Measurements from ENCODE around the gene ROCK2.

DNA sequence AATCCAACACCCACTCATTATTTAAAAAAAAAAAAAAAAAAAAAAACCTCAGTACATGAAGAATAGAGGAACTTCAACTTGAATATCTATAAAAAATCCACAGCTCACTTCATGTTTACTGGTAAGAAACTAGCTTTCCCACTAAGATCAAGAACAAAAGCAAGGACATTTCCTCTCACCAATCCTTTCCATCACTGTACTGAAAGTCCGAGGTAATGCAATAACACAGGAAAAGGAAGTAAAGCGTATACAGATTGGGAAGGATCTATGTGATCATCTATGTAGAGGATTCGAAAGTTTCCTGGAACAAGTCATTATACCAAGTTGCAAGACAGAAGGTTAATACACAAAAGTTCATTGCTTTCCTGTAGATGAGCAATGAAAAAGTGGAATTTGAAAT lies 63.2 kb downstream of the ROCK2 start:
- TF ChIP-seq, protein P1, sequence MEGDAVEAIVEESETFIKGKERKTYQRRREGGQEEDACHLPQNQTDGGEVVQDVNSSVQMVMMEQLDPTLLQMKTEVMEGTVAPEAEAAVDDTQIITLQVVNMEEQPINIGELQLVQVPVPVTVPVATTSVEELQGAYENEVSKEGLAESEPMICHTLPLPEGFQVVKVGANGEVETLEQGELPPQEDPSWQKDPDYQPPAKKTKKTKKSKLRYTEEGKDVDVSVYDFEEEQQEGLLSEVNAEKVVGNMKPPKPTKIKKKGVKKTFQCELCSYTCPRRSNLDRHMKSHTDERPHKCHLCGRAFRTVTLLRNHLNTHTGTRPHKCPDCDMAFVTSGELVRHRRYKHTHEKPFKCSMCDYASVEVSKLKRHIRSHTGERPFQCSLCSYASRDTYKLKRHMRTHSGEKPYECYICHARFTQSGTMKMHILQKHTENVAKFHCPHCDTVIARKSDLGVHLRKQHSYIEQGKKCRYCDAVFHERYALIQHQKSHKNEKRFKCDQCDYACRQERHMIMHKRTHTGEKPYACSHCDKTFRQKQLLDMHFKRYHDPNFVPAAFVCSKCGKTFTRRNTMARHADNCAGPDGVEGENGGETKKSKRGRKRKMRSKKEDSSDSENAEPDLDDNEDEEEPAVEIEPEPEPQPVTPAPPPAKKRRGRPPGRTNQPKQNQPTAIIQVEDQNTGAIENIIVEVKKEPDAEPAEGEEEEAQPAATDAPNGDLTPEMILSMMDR (IDR thresholded peaks at IDR 0.05) = no peak
- TF ChIP-seq POLR2A (IDR thresholded peaks at IDR 0.05) (no peak), POLR2AphosphoS5 (IDR thresholded peaks at IDR 0.05) (no peak)
